ENCODE measurements around the gene FAM187B.

Gene FAM187B

GRCh38 chr19:35251456-35251855 is 22.9 kb upstream of the FAM187B start:
- DNase-seq (ENCODE audit: low read depth), result no peak
- no peak overlapping the region for H3K4me3 ChIP-seq (ENCODE audit: low read depth, low read length)
- TF ChIP-seq CTCF (IDR thresholded peaks at IDR 0.05; ENCODE audit: insufficient read depth, low read depth, low read length, missing control alignments), result no peak

DNA sequence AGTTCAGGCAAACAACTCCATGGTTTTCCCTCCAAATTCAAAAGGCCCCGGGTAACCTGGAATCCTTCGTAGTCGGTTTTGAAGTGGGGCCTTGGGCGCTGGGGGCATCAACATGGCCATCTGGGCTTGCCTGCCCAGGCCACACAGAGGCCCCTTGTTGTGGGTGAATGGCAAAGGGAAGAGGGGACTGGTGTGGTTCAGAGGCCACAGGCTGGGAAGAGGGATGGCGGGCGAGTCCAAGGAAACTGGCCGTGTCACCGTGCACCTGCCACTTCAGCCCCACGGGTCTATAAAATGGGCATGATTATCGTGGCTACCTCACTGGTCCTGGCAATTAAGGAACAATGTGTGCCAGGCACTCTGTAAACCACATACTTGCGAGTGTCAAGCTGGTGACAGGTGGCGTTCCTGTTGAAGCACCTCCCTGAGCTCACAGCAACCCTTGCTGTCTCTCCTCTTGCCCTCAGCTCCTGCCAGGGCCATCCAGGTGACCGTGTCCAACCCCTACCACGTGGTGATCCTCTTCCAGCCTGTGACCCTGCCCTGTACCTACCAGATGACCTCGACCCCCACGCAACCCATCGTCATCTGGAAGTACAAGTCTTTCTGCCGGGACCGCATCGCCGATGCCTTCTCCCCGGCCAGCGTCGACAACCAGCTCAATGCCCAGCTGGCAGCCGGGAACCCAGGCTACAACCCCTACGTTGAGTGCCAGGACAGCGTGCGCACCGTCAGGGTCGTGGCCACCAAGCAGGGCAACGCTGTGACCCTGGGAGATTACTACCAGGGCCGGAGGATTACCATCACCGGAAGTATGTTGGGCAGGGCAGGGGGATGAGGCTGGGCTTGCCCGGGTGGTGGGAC is 21.5 kb upstream of the FAM187B start:
- TF ChIP-seq CTCF (IDR thresholded peaks at IDR 0.05; ENCODE audit: insufficient read depth, low read depth, low read length, missing control alignments), result no peak
- no peak for DNase-seq (ENCODE audit: low read depth)

DNA sequence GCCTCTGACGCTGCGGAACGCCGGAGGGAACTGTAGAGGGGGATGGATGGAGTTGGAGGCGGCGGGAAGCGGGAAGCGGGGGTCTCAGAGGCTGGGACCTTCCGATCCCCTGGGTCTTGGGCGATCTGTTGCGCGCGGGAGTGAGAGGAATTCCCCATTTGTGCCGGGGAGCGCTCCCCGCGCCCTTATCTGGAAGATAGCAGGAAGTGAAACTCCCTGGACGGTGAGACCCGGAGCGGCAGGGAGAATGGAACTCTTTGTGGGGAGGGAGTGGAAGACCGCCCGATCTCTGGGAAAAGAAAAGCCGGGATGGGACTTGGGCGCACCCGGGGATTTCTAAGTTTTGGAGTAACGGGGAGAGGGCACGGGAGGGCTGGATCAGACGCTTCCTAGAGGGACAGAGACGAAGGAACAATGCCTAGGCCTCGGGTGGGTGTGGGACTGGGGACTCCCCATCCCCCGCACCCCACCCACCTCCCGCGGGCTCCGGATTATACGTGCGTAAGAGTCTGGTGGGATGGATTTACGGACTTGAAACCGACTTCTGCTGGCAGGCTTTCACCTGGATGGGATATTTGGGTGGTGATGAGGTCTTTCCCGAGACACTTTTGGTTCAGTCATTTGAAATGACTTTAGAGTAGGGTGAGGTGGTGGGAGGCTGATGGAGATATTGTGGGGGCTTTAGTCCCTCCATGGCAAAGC is 20.8 kb upstream of the FAM187B start:
- no peak for DNase-seq (ENCODE audit: low read depth)
- H3K4me3 ChIP-seq (ENCODE audit: low read depth, low read length), result peak overlapping the region; percentile 80
- TF ChIP-seq CTCF (IDR thresholded peaks at IDR 0.05; ENCODE audit: insufficient read depth, low read depth, low read length, missing control alignments), result no peak

More for the DNA sequence above, 21.5 kb upstream of the FAM187B start:
- H3K4me3 ChIP-seq (ENCODE audit: low read depth, low read length), result peak overlapping the region; percentile 80

- peak within 1 kb of the TSS; percentile 80 for H3K4me3 ChIP-seq (ENCODE audit: low read depth, low read length)
- DNase-seq (ENCODE audit: low read depth), result peak; percentile 95
- no peak for TF ChIP-seq CTCF (IDR thresholded peaks at IDR 0.05; ENCODE audit: insufficient read depth, low read depth, low read length, missing control alignments)
Observed at GRCh38 chr19:35248310-35249145, 20.0 kb upstream of the FAM187B start, which contains the start of gene LSR. TSS of gene LSR (plus strand) at chr19:35249002. CDS start at chr19:35249023, 21 bp downstream.

DNA sequence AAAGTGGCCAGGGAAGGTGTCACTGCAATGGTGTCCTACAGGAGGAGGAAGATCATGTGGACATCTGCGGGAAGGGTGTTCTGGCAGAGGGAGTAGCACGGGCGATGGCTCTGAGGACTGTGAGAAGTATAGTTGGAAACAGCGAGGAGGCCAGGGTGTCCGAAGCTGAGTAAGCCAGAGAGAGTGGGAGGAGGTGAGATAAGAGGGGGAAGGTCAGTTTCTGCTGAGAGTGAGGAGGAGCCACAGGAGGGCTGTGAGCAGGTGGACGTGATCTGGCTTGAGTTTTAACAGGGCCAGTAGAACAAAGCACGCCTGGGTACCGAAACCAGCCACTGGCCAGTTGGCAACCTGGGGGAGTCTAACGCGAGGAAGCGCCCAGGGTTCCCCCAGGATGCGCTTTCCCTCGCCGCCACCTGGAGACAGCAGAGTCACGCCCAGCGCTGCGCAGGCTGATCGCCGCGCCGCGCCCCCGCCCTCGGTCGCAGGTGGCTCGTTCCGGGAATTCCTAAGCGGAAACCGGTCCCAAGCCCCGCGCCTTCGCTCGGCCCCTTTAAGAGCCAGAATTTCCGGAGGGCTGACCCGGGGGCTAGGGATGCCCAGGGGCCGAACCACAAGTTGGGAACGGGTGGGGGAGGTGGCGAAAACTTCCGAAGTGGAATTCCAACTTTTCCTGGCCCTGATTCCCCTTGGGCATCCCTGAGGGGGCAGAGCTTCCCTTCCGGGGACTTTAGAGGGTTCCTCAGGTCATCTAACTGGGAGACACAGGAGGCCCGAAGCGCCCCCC is 19.2 kb upstream of the FAM187B start:
- peak overlapping the region; percentile 80 for H3K4me3 ChIP-seq (ENCODE audit: low read depth, low read length)
- peak; percentile 71 for TF ChIP-seq CTCF (IDR thresholded peaks at IDR 0.05; ENCODE audit: insufficient read depth, low read depth, low read length, missing control alignments)
- DNase-seq (ENCODE audit: low read depth), result peak; percentile 85

All from GM12865 (cell line).